GM18873 (cell line): ENCODE measurements around the gene ACOXL.
A peak's percentile ranks its signal among the peaks of the same experiment; 100 is the strongest.
"Not testable (repeated sequence)": the region's sequence is repeated elsewhere in the genome, so short reads cannot be mapped to it uniquely, and the experiment has no call there.

ENCODE experiments used
- ATAC-seq: cut with Tn5 transposase; IDR thresholded peaks from one replicate; pipeline ENCODE4 v1.9.1; 2021; ENCODE audit warnings: mild to moderate bottlenecking, moderate library complexity, moderate number of reproducible peaks; ENCODE audit not compliant: unreplicated experiment, low FRiP score

ACOXL gene

GRCh38 chr2:110851531-110851930 lies 119.2 kb downstream of the ACOXL start:
- no peak for ATAC-seq

GRCh38 chr2:110852051-110852450 lies 119.7 kb downstream of the ACOXL start:
- ATAC-seq = no peak

DNA sequence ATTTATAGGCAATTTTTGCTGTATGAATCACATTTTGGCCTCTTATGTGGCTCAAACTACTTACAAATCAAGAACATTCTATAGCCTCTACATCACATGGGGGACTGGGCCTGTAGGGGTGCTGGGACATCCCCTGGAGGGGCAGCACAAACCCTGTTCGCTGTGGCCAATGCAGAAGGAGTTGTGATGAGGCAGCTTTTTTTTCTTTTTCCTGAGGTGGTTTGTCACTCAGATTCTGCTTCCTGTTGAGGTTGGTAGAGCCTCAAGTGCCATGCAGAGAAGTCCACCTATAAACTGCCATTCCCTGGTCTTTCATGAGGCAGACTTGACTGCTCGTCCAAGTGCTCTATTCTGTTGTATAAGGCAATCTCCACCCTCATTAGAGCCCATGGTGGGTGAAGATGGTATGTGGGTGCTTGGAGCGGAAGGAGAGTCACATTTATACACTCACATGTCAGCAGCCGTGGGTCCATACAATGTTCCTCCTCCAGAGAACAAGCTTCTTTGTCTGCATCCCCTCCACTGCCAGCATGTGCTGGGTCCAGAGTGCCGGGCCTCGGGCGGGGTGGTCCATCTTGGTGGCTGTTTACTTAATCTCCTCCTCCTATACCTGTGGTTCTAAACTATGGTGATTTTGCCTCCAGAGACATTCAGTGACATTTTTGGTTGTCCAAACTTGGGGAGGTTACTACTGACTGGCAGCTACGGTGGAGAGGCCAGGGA lies 120.3 kb downstream of the ACOXL start:
- ATAC-seq = no peak

- no peak for ATAC-seq
These were observed 121.1 kb downstream of the ACOXL start for GRCh38 chr2:110853516-110853915.

- no peak for ATAC-seq
These were observed 121.6 kb downstream of the ACOXL start for GRCh38 chr2:110853948-110854347.

DNA sequence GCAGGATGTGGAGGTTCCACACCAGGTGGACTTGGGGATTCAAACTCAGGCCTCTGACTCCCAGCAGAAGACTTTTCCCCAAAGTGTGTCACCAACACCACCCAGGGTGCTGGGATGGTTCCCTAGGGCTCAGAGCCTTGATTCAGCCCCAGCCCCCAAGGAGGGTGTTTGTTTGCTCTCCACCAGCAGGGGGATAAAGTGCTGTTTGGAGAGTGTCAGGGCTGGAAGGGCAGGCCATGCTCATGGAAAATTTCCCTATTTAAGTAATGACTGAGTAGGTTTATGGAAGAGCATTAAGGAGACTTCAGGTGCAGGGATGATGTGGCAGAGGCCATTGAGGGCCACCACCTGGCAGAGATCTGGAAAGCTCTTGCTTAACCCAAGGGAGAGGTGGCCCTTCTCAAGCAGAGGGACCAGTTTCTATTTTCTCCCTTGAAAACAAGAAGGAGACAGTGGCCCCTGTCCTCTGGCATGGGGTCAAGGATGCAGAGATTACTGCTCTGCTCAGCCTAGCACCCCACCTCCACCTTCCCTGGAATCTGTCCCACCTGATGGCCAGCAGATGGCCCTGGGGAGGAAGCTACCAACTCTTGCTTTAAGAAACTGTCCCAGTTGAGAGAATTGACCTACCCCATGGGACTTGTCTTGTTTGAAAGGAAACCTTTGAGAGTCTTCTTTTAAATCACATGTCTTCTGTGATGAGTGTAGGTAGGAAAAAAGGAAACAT lies 122.1 kb downstream of the ACOXL start:
- ATAC-seq = no peak

DNA sequence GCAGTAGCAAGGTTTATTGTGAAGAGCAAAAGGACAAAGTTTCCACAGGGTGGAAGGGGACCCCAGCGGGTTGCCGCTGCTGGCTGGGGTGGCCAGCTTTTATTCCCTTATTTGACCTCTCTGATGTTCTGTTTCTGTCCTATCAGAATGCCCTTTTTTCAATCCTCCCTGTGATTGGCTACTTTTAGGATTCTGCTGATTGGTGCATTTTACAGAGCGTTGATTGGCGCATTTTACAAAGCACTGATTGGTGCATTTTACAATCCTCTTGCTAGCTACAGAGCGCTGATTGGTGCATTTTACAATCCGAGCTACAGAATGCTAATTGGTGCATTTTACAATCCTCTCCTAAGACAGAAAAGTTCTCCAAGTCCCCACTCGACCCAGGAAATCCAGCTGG lies 123.5 kb downstream of the ACOXL start:
- ATAC-seq = not testable (repeated sequence)

DNA sequence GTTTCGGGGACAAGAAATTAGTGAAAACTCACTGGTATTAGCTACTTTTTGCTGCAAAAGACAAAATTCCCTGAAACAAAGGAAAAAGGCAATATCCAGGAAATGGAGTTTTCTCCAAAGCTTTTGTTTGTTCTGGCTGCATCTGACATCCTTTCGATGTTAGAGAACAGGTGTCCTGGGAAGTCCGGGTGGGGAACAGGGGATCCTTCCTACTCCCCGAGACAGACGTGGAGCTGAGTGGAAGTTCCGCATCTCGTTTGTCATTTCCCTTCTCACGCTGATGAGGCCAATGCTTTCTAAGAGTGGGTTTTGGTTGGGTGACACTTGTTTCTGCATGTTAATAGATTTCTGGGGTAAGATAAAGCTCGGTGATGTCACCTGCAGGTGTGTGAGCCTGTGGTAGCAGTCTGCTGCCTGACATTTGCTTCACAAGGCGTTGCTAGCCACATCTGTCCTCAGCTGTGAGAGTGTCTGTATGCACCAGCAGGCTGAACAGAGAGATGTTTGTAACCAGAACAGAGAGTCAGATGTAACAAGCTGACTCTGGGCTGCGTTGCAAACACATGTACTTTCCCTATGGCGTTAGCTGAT lies 125.9 kb downstream of the ACOXL start:
- peak; percentile 90 for ATAC-seq

- ATAC-seq = peak; percentile 29
These were observed 126.8 kb downstream of the ACOXL start for GRCh38 chr2:110858993-110859701.

- no peak for ATAC-seq
These were observed 128.3 kb downstream of the ACOXL start for GRCh38 chr2:110860630-110861029.

DNA sequence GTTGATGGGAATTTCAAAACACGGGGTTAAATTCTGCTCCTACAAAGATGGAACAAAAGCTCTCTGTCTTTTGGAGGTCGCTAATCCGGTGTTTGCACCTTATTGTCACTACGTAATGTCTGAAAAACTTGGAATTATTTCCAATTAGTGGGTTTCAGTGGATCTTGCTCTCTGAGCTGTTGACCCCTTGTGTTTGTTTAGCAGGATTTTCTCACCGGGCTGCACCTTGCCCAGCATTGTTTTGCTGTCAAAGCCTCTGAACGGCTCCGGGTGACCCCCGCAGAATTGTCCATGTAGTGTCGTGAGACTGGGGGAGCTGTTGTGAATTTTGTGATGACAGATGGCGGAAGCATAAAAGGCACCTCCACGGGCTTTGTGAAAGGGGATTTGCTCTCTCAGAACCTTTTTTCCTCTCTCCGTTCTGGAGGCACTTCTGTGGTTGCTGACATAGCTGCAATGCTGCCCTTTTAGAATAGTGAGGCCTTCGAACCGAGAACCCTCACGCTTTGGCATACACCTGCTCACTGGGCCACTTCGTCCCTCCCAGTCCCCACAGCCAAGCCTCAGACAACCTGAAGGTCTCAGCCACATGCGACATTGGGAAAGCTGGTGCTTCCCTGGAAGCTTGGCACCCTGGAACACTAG lies 129.4 kb downstream of the ACOXL start:
- no peak for ATAC-seq

- ATAC-seq = no peak
These were observed 131.4 kb downstream of the ACOXL start for GRCh38 chr2:110863726-110864125.

DNA sequence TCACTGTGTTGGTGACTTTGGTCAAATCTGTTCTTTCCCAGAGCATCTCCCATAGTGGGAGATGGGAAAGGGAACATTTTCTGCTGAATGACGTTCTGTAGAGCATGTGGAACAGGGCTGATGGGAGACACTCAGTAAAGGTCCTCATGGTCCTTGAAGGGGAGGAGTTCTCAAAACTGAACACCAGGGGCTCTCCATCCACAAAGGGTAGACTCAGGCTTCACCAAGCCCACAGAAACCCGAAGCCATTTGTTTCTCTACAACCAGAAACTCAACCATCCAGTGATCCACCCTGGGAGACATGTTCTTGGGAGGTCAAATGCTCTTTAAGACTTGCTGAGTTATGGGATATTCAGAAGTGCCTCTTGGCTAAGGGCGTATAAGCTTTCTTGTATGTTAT lies 131.8 kb downstream of the ACOXL start:
- ATAC-seq = no peak

DNA sequence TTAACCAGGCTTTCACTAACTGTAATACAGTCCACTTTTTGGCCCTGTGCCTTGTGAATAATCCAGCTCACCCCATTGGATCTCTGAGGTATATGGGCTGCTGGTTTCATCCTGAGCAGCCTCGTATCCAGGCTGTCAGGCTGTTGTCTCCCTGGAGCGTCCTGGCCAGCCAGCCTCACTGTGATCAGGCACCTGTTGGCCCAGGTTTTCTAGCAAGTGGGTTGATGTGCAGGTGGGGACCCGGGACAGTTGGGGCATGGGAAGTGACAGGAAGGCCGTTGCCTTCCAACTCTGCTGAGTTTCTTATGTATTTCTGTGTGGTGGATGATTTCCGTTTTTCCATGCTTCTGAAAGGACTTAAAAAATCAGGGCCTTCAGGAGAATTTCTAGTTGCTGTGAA lies 132.4 kb downstream of the ACOXL start:
- ATAC-seq = no peak

DNA sequence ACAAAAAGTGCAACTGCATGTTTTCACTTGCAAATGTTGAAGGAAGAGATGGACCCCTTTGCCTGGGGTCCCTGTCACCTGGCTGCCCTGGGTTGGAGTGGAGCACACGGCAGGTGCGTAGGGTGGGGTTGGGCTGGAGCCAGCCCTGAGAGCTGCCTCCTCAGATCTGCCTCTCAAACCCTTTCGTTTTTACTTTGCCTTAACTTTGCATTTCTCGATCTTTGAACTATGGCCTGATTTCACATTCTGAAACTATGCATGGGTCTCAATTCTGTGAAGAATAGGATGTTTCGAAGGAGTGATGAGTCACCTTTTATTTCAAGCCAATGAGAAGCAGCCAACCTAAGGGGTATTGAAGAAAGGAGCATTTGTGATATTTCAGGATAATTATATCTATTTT lies 132.8 kb downstream of the ACOXL start:
- peak; percentile 80 for ATAC-seq

GRCh38 chr2:110866045-110866444 lies 133.7 kb downstream of the ACOXL start:
- ATAC-seq = no peak

DNA sequence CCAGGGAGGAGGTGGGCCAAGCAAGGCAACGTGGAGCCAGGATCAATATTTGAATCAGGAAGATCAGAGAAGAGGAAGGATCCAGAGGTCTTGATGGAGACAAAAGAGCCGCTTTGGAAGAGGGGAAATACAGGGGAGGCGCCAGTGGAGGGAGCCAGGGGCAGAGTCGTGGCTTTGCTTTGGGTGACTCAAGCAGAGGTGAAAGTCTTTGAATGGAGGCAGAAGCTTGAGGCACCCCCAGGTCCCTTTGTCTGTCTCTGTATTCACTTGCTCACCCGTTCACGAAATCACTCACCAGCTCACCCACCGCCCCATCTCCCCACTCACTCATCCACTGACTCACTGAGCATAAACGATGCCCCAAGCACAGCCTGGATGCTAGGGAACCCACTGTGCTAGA lies 134.1 kb downstream of the ACOXL start:
- no peak for ATAC-seq

- ATAC-seq = no peak
These were observed 134.7 kb downstream of the ACOXL start for GRCh38 chr2:110867078-110867477.

- ATAC-seq = no peak
These were observed 136.6 kb downstream of the ACOXL start for GRCh38 chr2:110868971-110869370.
